Naive thymus-derived CD4-positive, alpha-beta T cell (primary cell): ENCODE measurements around the gene SLC16A7. TPM values are rescaled to one million over a fixed set of nuclear protein-coding genes. Genes with fewer than 3 reads are reported as not detected.

Source experiments
- ATAC-seq: fragments of 150-1000 bp; cut with Tn5 transposase; 2 replicates; pipeline ENCODE4 v1.10.0; 2021; ENCODE audit warnings: mild to moderate bottlenecking, moderate library complexity
- CTCF ChIA-PET: fragments of 350-600 bp; sonication (Branson Sonifier 250); formaldehyde crosslinking; loops from one replicate; lab custom pipeline; 2021; ENCODE audit warnings: antibody characterized with exemption; lab: Charles Lee
- POLR2A ChIA-PET: fragments of 350-600 bp; sonication (Branson Sonifier 250); formaldehyde crosslinking; loops from one replicate; lab custom pipeline; 2021; ENCODE audit warnings: antibody characterized with exemption, inconsistent platforms; lab: Charles Lee
- DNase-seq, 9 donors: peaks; one replicate each; pipeline versions ENCODE4 v3.0.0 to v3.0.0-alpha.2; 2020 to 2022; ENCODE audit warnings: mixed read lengths in 1 of 9
- H3K27ac ChIP-seq: one replicate; pipeline ENCODE4 v1.7.0; 2013; ENCODE audit warnings: mild to moderate bottlenecking, low read depth, low read length, moderate library complexity
- H3K27me3 ChIP-seq, 2 donors: one replicate each; pipeline ENCODE4 v1.7.0; 2013; ENCODE audit warnings: low read length in 2 of 2, mild to moderate bottlenecking in 2 of 2, moderate library complexity in 2 of 2; ENCODE audit not compliant: control insufficient read depth in 2 of 2, insufficient read depth in 2 of 2
- H3K36me3 ChIP-seq, 3 experiments: 1 replicate in 2 of 3; 2 replicates in 1 of 3; pipeline ENCODE4 v1.7.0; 2013; ENCODE audit warnings: low read length in 3 of 3, mild to moderate bottlenecking in 3 of 3, moderate library complexity in 1 of 3; ENCODE audit not compliant: insufficient read depth in 3 of 3, control insufficient read depth in 2 of 3
- H3K4me1 ChIP-seq, 2 donors: one replicate each; pipeline ENCODE4 v1.7.0; 2013; ENCODE audit warnings: low read length in 2 of 2, mild to moderate bottlenecking in 2 of 2, moderate library complexity in 1 of 2; ENCODE audit not compliant: control insufficient read depth in 2 of 2, insufficient read depth in 2 of 2
- H3K4me3 ChIP-seq: 2 replicates; pipeline ENCODE4 v1.7.0; 2013; ENCODE audit warnings: mild to moderate bottlenecking, low read length
- H3K9me3 ChIP-seq, 3 experiments: 1 replicate in 2 of 3; 2 replicates in 1 of 3; pipeline ENCODE4 v1.7.0; 2013; ENCODE audit warnings: low read length in 3 of 3; ENCODE audit not compliant: control insufficient read depth in 2 of 3
- H3K27ac Mint-ChIP-seq, 9 donors: one replicate each; pipeline ENCODE4 v1.8.0; 2020 to 2022; ENCODE audit warnings: mixed read lengths in 9 of 9, mild to moderate bottlenecking in 8 of 9, moderate library complexity in 5 of 9, inconsistent platforms in 2 of 9
- H3K27me3 Mint-ChIP-seq, 5 donors: one replicate each; pipeline ENCODE4 v1.8.0; 2021 to 2022; ENCODE audit warnings: mixed read lengths in 5 of 5, mild to moderate bottlenecking in 1 of 5
- H3K36me3 Mint-ChIP-seq, 5 donors: one replicate each; pipeline ENCODE4 v1.8.0; 2020 to 2022; ENCODE audit warnings: mixed read lengths in 5 of 5, mild to moderate bottlenecking in 3 of 5, inconsistent platforms in 1 of 5
- H3K4me1 Mint-ChIP-seq, 7 donors: one replicate each; pipeline ENCODE4 v1.8.0; 2020 to 2022; ENCODE audit warnings: mixed read lengths in 7 of 7, mild to moderate bottlenecking in 3 of 7, inconsistent platforms in 1 of 7
- H3K4me3 Mint-ChIP-seq, 10 donors: one replicate each; pipeline ENCODE4 v1.8.0; 2020 to 2022; ENCODE audit warnings: mild to moderate bottlenecking in 10 of 10, mixed read lengths in 10 of 10, moderate library complexity in 6 of 10, inconsistent platforms in 2 of 10
- H3K9me3 Mint-ChIP-seq, 11 donors: one replicate each; pipeline ENCODE4 v1.8.0; 2020 to 2022; ENCODE audit warnings: mixed read lengths in 11 of 11, mild to moderate bottlenecking in 4 of 11, inconsistent platforms in 1 of 11, moderate library complexity in 1 of 11
- intact Hi-C, 2 donors: fragments of 100-400 bp; cut with micrococcal nuclease; formaldehyde crosslinking; loops; one replicate each; pipeline ENCODE4 v1.15.1; 2023
- polyA plus RNA-seq, 2 donors: library from polyadenylated mRNA; unstranded; fragments of 300-500 nt; fragmentation: Illumina TruSeq; gene quantifications; one replicate each; pipeline ENCODE4 v1.2.3, GENCODE V29; 2021
- total RNA-seq, 6 experiments: library from RNA in 5 of 6; stranded (reverse) in 5 of 6; gene quantifications; 1 replicate in 5 of 6; 2 replicates in 1 of 6; pipeline ENCODE4 v1.2.3 and lab custom pipeline; 2021 to 2026

Gene SLC16A7
- total and polyA plus RNA-seq, 7 experiments from 2014 or later, result 19.4 to 57.5 (median 38.9) TPM

DNA sequence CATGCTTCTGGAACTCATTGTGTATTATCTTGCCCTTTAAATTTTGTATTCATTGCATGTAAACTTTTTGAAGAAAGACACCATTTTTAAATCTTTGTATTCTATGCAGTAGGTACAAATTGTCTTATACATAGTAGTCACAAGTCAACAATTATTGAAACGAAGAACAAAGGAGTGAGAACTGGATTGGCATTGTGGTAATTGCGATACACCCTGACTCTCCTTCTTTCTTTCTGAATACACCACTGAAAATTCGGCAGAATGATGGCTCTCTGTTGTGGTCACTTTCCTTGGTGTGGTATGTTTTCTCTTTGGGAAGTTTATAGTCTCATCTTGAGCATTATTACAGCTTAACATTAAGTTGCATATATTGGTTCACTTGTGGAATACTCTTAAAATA lies 34.1 kb downstream of the SLC16A7 start:
- Histone ChIP-seq H3K36me3 (no peaks in the 10 kb centered on the region), H3K4me3 (no peak overlapping the region), H3K27me3 (no peaks in the 10 kb centered on the region), H3K9me3 (no peaks in the 10 kb centered on the region), H3K27ac (no peak overlapping the region), H3K4me1 (peaks cover 4 to 5% of the 10 kb centered on the region in 2 donors)
- CTCF ChIA-PET, result no interaction called here
- ATAC-seq, result no peak
- H3K4me3 Mint-ChIP-seq, result no peak overlapping the region
- peaks cover 0 to 45% (median 20%) of the 10 kb centered on the region in 5 donors for H3K36me3 Mint-ChIP-seq
- peaks cover 9 to 87% (median 83%) of the 10 kb centered on the region in 7 donors for H3K4me1 Mint-ChIP-seq
- no peak for DNase-seq
- intact Hi-C loops, result no loop called here
- H3K27me3 Mint-ChIP-seq, result no peaks in the 10 kb centered on the region
- POLR2A ChIA-PET, result no interaction called here
- H3K9me3 Mint-ChIP-seq, result peaks cover 0 to 6% (median 0%) of the 10 kb centered on the region in 11 donors
- H3K27ac Mint-ChIP-seq, result no peak overlapping the region

GRCh38 chr12:59632408-59632807 lies 36.6 kb downstream of the SLC16A7 start:
- Histone ChIP-seq H3K4me3 (no peak overlapping the region), H3K27me3 (no peaks in the 10 kb centered on the region), H3K36me3 (no peaks in the 10 kb centered on the region), H3K27ac (no peak overlapping the region), H3K9me3 (no peaks in the 10 kb centered on the region), H3K4me1 (peaks cover 0 to 4% of the 10 kb centered on the region in 2 donors)
- peak overlapping the region in 1 of 10 donors; percentile 4 for H3K4me3 Mint-ChIP-seq
- intact Hi-C loops, result no loop called here
- CTCF ChIA-PET, result no interaction called here
- ATAC-seq, result no peak
- peak overlapping the region in 1 of 9 donors; percentile 12 for H3K27ac Mint-ChIP-seq
- H3K9me3 Mint-ChIP-seq, result peaks cover 0 to 6% (median 0%) of the 10 kb centered on the region in 11 donors
- DNase-seq, result no peak
- peaks cover 0 to 40% (median 24%) of the 10 kb centered on the region in 5 donors for H3K36me3 Mint-ChIP-seq
- H3K4me1 Mint-ChIP-seq, result peaks cover 9 to 84% (median 80%) of the 10 kb centered on the region in 7 donors
- no peaks in the 10 kb centered on the region for H3K27me3 Mint-ChIP-seq
- POLR2A ChIA-PET, result no interaction called here

DNA sequence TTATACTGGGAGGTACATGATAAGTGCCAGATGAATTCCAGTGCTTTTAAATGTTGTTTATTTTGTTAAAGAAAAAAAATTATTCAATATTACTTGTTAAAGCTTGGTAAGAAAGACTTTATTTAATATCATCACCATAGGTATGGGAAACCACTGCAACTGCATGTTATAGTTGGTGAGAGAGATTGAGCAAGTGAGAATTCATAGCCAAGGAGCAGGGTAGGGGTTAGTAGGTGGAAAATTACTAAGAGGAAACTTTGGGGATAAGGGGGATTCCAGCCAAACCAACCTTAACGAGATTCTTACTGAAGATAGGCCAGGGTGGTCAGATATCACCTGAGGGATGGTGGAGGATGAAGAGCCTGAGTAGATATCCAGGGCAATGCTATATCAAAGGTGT lies 38.4 kb downstream of the SLC16A7 start:
- H3K4me1 ChIP-seq, result peaks cover 0 to 4% of the 10 kb centered on the region in 2 donors

DNA sequence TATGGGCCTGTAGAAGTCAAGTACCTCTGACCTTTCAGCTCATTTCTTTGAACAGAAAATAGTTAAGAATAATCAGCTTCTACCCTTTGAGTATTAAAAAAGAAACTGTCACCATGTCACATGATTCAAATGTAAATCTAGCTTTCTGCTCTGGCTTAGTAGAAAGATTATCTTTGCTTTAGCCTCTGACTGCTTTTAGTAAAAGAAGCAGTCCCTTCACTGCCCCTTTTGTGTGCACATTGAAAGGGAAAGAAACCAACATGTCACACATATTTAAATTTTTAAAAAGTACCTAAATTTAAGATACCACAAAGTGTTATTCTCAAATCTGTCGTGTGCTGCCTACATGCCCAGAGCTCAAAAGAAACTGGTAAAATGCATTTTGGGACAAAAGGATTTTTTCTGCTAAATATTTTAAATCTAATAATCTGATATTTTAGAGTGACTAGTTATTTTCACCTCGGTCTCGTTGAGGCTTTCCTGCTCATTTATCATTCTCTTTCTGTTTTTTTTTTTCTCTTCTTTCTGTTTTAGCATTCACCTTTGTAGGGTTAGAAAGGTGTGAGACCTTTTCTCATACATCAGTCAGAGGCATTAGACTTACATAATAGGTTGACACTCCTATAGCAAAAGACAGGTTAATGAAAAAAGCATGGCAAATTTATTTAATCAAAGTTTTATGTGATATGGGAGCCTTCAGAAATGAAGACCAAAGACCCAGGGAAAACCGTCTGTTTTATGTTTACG lies 41.3 kb downstream of the SLC16A7 start:
- no peaks in the 10 kb centered on the region for H3K27me3 ChIP-seq
- intact Hi-C loops, result no loop called here
- no peaks in the 10 kb centered on the region for H3K27me3 Mint-ChIP-seq
- H3K9me3 Mint-ChIP-seq, result peaks cover 0 to 6% (median 0%) of the 10 kb centered on the region in 11 donors
- H3K4me1 Mint-ChIP-seq, result peaks cover 13 to 75% (median 58%) of the 10 kb centered on the region in 7 donors
- no peak for DNase-seq
- H3K27ac ChIP-seq, result no peak overlapping the region
- peaks cover 4 to 30% (median 16%) of the 10 kb centered on the region in 5 donors for H3K36me3 Mint-ChIP-seq
- no peak overlapping the region for H3K4me3 ChIP-seq
- peak overlapping the region in 2 of 9 donors; percentile 26 to 65 for H3K27ac Mint-ChIP-seq
- CTCF ChIA-PET, result no interaction called here
- no peaks in the 10 kb centered on the region for H3K9me3 ChIP-seq
- no peak for ATAC-seq
- no peaks in the 10 kb centered on the region for H3K36me3 ChIP-seq
- H3K4me1 ChIP-seq, result peaks cover 0 to 4% of the 10 kb centered on the region in 2 donors
- POLR2A ChIA-PET, result no interaction called here
- peak overlapping the region in 2 of 10 donors; percentile 1 to 4 for H3K4me3 Mint-ChIP-seq

More for the DNA sequence above, 38.4 kb downstream of the SLC16A7 start:
- H3K27ac ChIP-seq, result no peak overlapping the region
- CTCF ChIA-PET, result no interaction called here
- Mint-ChIP-seq H3K9me3 (peaks cover 0 to 6% (median 0%) of the 10 kb centered on the region in 11 donors), H3K4me1 (peaks cover 13 to 84% (median 75%) of the 10 kb centered on the region in 7 donors), H3K27me3 (no peaks in the 10 kb centered on the region), H3K36me3 (peaks cover 0 to 33% (median 20%) of the 10 kb centered on the region in 5 donors), H3K27ac (peak overlapping the region in 3 of 9 donors; percentile 7 to 50 (median 26)), H3K4me3 (peak overlapping the region in 1 of 10 donors; percentile 61)
- POLR2A ChIA-PET, result no interaction called here
- no peaks in the 10 kb centered on the region for H3K27me3 ChIP-seq
- H3K4me3 ChIP-seq, result no peak overlapping the region
- no peaks in the 10 kb centered on the region for H3K9me3 ChIP-seq
- intact Hi-C loops, result no loop called here
- no peak for ATAC-seq
- no peaks in the 10 kb centered on the region for H3K36me3 ChIP-seq
- DNase-seq, result no peak

DNA sequence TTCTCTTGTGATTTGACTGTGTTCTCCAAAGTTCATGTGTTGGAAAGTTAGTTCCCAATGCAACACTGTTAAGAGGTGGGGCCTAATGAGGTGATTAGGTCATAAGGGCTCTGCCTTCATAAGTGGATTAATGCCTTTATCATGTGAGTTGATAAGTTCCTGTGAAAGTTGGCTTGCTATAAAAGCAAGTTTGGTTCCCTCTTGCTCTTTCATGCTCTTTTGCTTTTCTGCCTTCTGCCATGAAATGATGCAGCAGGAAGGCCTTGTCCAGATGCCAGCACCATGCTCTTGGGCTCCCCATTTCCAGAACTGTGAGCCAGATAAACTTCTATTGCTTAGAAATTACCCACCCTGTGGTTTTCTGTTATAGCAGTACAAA lies 41.9 kb downstream of the SLC16A7 start:
- peaks cover 13 to 73% (median 56%) of the 10 kb centered on the region in 7 donors for H3K4me1 Mint-ChIP-seq
- DNase-seq, result no peak
- H3K27me3 Mint-ChIP-seq, result no peaks in the 10 kb centered on the region
- ChIA-PET CTCF (no interaction called here), POLR2A (no interaction called here)
- peak overlapping the region in 4 of 9 donors; percentile 9 to 65 (median 30) for H3K27ac Mint-ChIP-seq
- H3K9me3 ChIP-seq, result no peaks in the 10 kb centered on the region
- no peak overlapping the region for H3K27ac ChIP-seq
- H3K36me3 ChIP-seq, result no peaks in the 10 kb centered on the region
- no peak for ATAC-seq
- peaks cover 7 to 33% (median 22%) of the 10 kb centered on the region in 5 donors for H3K36me3 Mint-ChIP-seq
- peaks cover 0 to 6% (median 0%) of the 10 kb centered on the region in 11 donors for H3K9me3 Mint-ChIP-seq
- intact Hi-C loops, result no loop called here
- no peak overlapping the region for H3K4me3 ChIP-seq
- peak overlapping the region in 1 of 10 donors; percentile 1 for H3K4me3 Mint-ChIP-seq
- H3K27me3 ChIP-seq, result no peaks in the 10 kb centered on the region
- H3K4me1 ChIP-seq, result peaks cover 0 to 4% of the 10 kb centered on the region in 2 donors

DNA sequence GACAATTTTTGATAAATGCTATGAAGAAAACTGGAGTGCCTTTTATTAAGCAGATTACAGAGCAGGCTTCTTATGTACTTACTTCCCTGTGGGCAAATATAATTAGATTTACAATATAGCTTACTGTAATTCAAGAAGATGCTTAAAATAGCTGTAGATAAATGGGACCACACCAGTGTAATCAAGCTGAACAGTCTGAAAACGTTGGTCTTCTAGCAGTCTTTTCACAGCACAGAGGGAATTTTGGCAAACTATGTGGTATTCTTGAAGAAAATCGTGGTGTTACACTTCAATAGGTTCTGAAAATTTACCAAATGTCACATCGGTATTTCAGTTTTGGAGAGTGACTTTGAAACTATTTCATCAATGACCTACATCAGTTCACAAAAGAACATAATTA lies 47.7 kb downstream of the SLC16A7 start:
- H3K27ac Mint-ChIP-seq, result no peak overlapping the region
- Histone ChIP-seq H3K27ac (no peak overlapping the region), H3K27me3 (no peaks in the 10 kb centered on the region), H3K9me3 (no peaks in the 10 kb centered on the region), H3K4me1 (no peaks in the 10 kb centered on the region), H3K4me3 (no peak overlapping the region), H3K36me3 (peaks cover 0 to 9% (median 3%) of the 10 kb centered on the region in 3 experiments)
- no peaks in the 10 kb centered on the region for H3K27me3 Mint-ChIP-seq
- ATAC-seq (no peak), DNase-seq (no peak)
- ChIA-PET POLR2A (no interaction called here), CTCF (no interaction called here)
- intact Hi-C loops, result loop anchor here in 1 of 2 donors (2.0 kb wide), 1 partner anchor 17 kb away; no protein-coding TSS in a partner anchor
- H3K4me1 Mint-ChIP-seq, result peaks cover 0 to 56% (median 37%) of the 10 kb centered on the region in 7 donors
- H3K9me3 Mint-ChIP-seq, result peaks cover 0 to 29% (median 6%) of the 10 kb centered on the region in 11 donors
- H3K36me3 Mint-ChIP-seq, result peaks cover 29 to 71% (median 54%) of the 10 kb centered on the region in 5 donors
- H3K4me3 Mint-ChIP-seq, result no peak overlapping the region
